ENCODE data around the gene PPFIA1.

Gene PPFIA1

GRCh38 chr11:70394211-70394950, 123.9 kb downstream of the PPFIA1 start:
- Histone ChIP-seq H3K4me1 (ENCODE audit: control insufficient read depth, insufficient read depth, low read length) (peaks cover 7% of the 10 kb centered on the region), H3K4me3 (ENCODE audit: low read length) (no peak overlapping the region), H3K27me3 (ENCODE audit: control insufficient read depth, insufficient read depth, low read length) (no peaks in the 10 kb centered on the region), H3K9ac (ENCODE audit: low read length) (no peak overlapping the region), H3K9me3 (ENCODE audit: control insufficient read depth, low read length) (no peaks in the 10 kb centered on the region), H3K36me3 (ENCODE audit: control insufficient read depth, insufficient read depth, low read length) (no peaks in the 10 kb centered on the region)

- Histone ChIP-seq H3K9ac (ENCODE audit: low read length) (peak overlapping the region; percentile 88), H3K9me3 (ENCODE audit: control insufficient read depth, low read length) (no peaks in the 10 kb centered on the region), H3K36me3 (ENCODE audit: control insufficient read depth, insufficient read depth, low read length) (no peaks in the 10 kb centered on the region), H3K27me3 (ENCODE audit: control insufficient read depth, insufficient read depth, low read length) (no peaks in the 10 kb centered on the region), H3K4me3 (ENCODE audit: low read length) (peak overlapping the region; percentile 79), H3K4me1 (ENCODE audit: control insufficient read depth, insufficient read depth, low read length) (peaks cover 21% of the 10 kb centered on the region)
These were observed 127.0 kb downstream of the PPFIA1 start for GRCh38 chr11:70397336-70397982.

GRCh38 chr11:70397983-70398833, 127.7 kb downstream of the PPFIA1 start, which contains the start of gene CTTN:
Gene CTTN (plus strand): TSS chr11:70398529. CDS start chr11:70407298, 8,769 bp downstream.
- H3K4me1 ChIP-seq (ENCODE audit: control insufficient read depth, insufficient read depth, low read length), result peaks cover 21% of the 10 kb centered on the region
- no peaks in the 10 kb centered on the region for H3K36me3 ChIP-seq (ENCODE audit: control insufficient read depth, insufficient read depth, low read length)
- H3K4me3 ChIP-seq (ENCODE audit: low read length), result peak within 1 kb of the TSS; percentile 79
- H3K9ac ChIP-seq (ENCODE audit: low read length), result peak within 1 kb of the TSS; percentile 88
- H3K9me3 ChIP-seq (ENCODE audit: control insufficient read depth, low read length), result no peaks in the 10 kb centered on the region
- H3K27me3 ChIP-seq (ENCODE audit: control insufficient read depth, insufficient read depth, low read length), result no peaks in the 10 kb centered on the region

GRCh38 chr11:70398834-70399680, 128.6 kb downstream of the PPFIA1 start:
- Histone ChIP-seq H3K4me3 (ENCODE audit: low read length) (peak overlapping the region; percentile 79), H3K9me3 (ENCODE audit: control insufficient read depth, low read length) (no peaks in the 10 kb centered on the region), H3K36me3 (ENCODE audit: control insufficient read depth, insufficient read depth, low read length) (no peaks in the 10 kb centered on the region), H3K9ac (ENCODE audit: low read length) (peak overlapping the region; percentile 88), H3K4me1 (ENCODE audit: control insufficient read depth, insufficient read depth, low read length) (peaks cover 21% of the 10 kb centered on the region), H3K27me3 (ENCODE audit: control insufficient read depth, insufficient read depth, low read length) (no peaks in the 10 kb centered on the region)

- H3K4me1 ChIP-seq (ENCODE audit: control insufficient read depth, insufficient read depth, low read length), result peaks cover 21% of the 10 kb centered on the region
- no peaks in the 10 kb centered on the region for H3K9me3 ChIP-seq (ENCODE audit: control insufficient read depth, low read length)
- H3K36me3 ChIP-seq (ENCODE audit: control insufficient read depth, insufficient read depth, low read length), result no peaks in the 10 kb centered on the region
- peak overlapping the region; percentile 79 for H3K4me3 ChIP-seq (ENCODE audit: low read length)
- no peaks in the 10 kb centered on the region for H3K27me3 ChIP-seq (ENCODE audit: control insufficient read depth, insufficient read depth, low read length)
- peak overlapping the region; percentile 88 for H3K9ac ChIP-seq (ENCODE audit: low read length)
These were observed 129.2 kb downstream of the PPFIA1 start for GRCh38 chr11:70399681-70400112.

GRCh38 chr11:70400643-70401042, 130.2 kb downstream of the PPFIA1 start:
- H3K9me3 ChIP-seq (ENCODE audit: control insufficient read depth, low read length), result no peaks in the 10 kb centered on the region
- no peak overlapping the region for H3K4me3 ChIP-seq (ENCODE audit: low read length)
- H3K36me3 ChIP-seq (ENCODE audit: control insufficient read depth, insufficient read depth, low read length), result no peaks in the 10 kb centered on the region
- H3K9ac ChIP-seq (ENCODE audit: low read length), result no peak overlapping the region
- peaks cover 21% of the 10 kb centered on the region for H3K4me1 ChIP-seq (ENCODE audit: control insufficient read depth, insufficient read depth, low read length)
- H3K27me3 ChIP-seq (ENCODE audit: control insufficient read depth, insufficient read depth, low read length), result no peaks in the 10 kb centered on the region

- H3K4me3 ChIP-seq (ENCODE audit: low read length), result no peak overlapping the region
- H3K4me1 ChIP-seq (ENCODE audit: control insufficient read depth, insufficient read depth, low read length), result peaks cover 21% of the 10 kb centered on the region
- no peaks in the 10 kb centered on the region for H3K36me3 ChIP-seq (ENCODE audit: control insufficient read depth, insufficient read depth, low read length)
- no peaks in the 10 kb centered on the region for H3K27me3 ChIP-seq (ENCODE audit: control insufficient read depth, insufficient read depth, low read length)
- H3K9ac ChIP-seq (ENCODE audit: low read length), result no peak overlapping the region
- no peaks in the 10 kb centered on the region for H3K9me3 ChIP-seq (ENCODE audit: control insufficient read depth, low read length)
These were observed 131.5 kb downstream of the PPFIA1 start for GRCh38 chr11:70402016-70402415.

- no peaks in the 10 kb centered on the region for H3K27me3 ChIP-seq (ENCODE audit: control insufficient read depth, insufficient read depth, low read length)
- no peak overlapping the region for H3K9ac ChIP-seq (ENCODE audit: low read length)
- no peaks in the 10 kb centered on the region for H3K9me3 ChIP-seq (ENCODE audit: control insufficient read depth, low read length)
- H3K4me1 ChIP-seq (ENCODE audit: control insufficient read depth, insufficient read depth, low read length), result peaks cover 16% of the 10 kb centered on the region
- no peaks in the 10 kb centered on the region for H3K36me3 ChIP-seq (ENCODE audit: control insufficient read depth, insufficient read depth, low read length)
- no peak overlapping the region for H3K4me3 ChIP-seq (ENCODE audit: low read length)
These were observed 132.2 kb downstream of the PPFIA1 start for GRCh38 chr11:70402685-70403084.

- H3K9ac ChIP-seq (ENCODE audit: low read length), result no peak overlapping the region
- no peaks in the 10 kb centered on the region for H3K9me3 ChIP-seq (ENCODE audit: control insufficient read depth, low read length)
- H3K4me1 ChIP-seq (ENCODE audit: control insufficient read depth, insufficient read depth, low read length), result peaks cover 13% of the 10 kb centered on the region
- H3K36me3 ChIP-seq (ENCODE audit: control insufficient read depth, insufficient read depth, low read length), result peaks cover 5% of the 10 kb centered on the region
- no peaks in the 10 kb centered on the region for H3K27me3 ChIP-seq (ENCODE audit: control insufficient read depth, insufficient read depth, low read length)
- no peak overlapping the region for H3K4me3 ChIP-seq (ENCODE audit: low read length)
These were observed 133.8 kb downstream of the PPFIA1 start for GRCh38 chr11:70404244-70404643.

GRCh38 chr11:70405679-70406395, 135.3 kb downstream of the PPFIA1 start:
- H3K36me3 ChIP-seq (ENCODE audit: control insufficient read depth, insufficient read depth, low read length), result peaks cover 20% of the 10 kb centered on the region
- H3K9me3 ChIP-seq (ENCODE audit: control insufficient read depth, low read length), result no peaks in the 10 kb centered on the region
- H3K4me3 ChIP-seq (ENCODE audit: low read length), result no peak overlapping the region
- no peak overlapping the region for H3K9ac ChIP-seq (ENCODE audit: low read length)
- H3K27me3 ChIP-seq (ENCODE audit: control insufficient read depth, insufficient read depth, low read length), result no peaks in the 10 kb centered on the region
- H3K4me1 ChIP-seq (ENCODE audit: control insufficient read depth, insufficient read depth, low read length), result peaks cover 1% of the 10 kb centered on the region

GRCh38 chr11:70407121-70407520, 136.6 kb downstream of the PPFIA1 start:
- Histone ChIP-seq H3K27me3 (ENCODE audit: control insufficient read depth, insufficient read depth, low read length) (no peaks in the 10 kb centered on the region), H3K36me3 (ENCODE audit: control insufficient read depth, insufficient read depth, low read length) (peaks cover 22% of the 10 kb centered on the region), H3K4me1 (ENCODE audit: control insufficient read depth, insufficient read depth, low read length) (no peaks in the 10 kb centered on the region), H3K9me3 (ENCODE audit: control insufficient read depth, low read length) (no peaks in the 10 kb centered on the region), H3K4me3 (ENCODE audit: low read length) (no peak overlapping the region), H3K9ac (ENCODE audit: low read length) (no peak overlapping the region)
